Stimulated activated CD4-positive, alpha-beta T cell treated with anti-CD3 and anti-CD28 coated beads, Interleukin-4, amount 100 ng/mL, for 48 hours (primary cell): Measurements from ENCODE around the gene CPSF7.

Source experiments
- DNase-seq, 2 donors: peaks; one replicate each; pipeline ENCODE4 v3.0.0-alpha.2; 2020; ENCODE audit warnings: low read depth in 2 of 2

The CPSF7 gene

GRCh38 chr11:61357233-61357893 is 72.4 kb downstream of the CPSF7 start:
- no peak for DNase-seq

GRCh38 chr11:61356706-61357105 is 73.1 kb downstream of the CPSF7 start:
- DNase-seq, result no peak

GRCh38 chr11:61354208-61354607 is 75.6 kb downstream of the CPSF7 start:
- DNase-seq, result no peak

- no peak for DNase-seq
Measured at GRCh38 chr11:61353131-61354067, 76.4 kb downstream of the CPSF7 start.
